GM20431 (cell line): ENCODE measurements around the gene ASTN2.

ENCODE experiments used
- in situ Hi-C: fragments of 300-500 bp; cut with MseI, MboI; formaldehyde crosslinking; loops from one replicate; pipeline ENCODE4 v1.15.0; 2020; ENCODE audit warnings: low sequenced_read_pairs; ENCODE audit not compliant: unreplicated experiment

The ASTN2 gene

DNA sequence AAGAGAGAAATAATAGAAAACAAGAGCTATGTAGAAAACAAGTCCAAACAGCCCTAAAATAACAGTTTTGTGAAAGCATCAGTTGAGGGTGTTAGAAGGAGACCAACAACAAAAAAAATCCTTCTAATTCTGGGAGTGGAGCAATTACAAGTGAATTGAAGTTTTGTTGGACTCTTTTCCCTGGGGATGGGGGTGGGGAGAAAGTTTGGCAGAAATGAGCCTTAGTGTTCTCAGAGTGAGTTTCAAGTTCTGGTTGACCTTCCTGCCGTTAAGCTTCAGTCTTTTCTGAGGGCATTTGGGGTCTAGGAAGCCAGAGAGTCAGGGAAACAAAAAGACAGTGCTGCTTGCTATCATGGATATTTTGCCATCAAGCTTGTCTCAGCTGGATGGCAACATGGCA is 834.0 kb downstream of the ASTN2 start:
- in situ Hi-C loops, result no loop called here

GRCh38 chr9:116576386-116576785 is 838.5 kb downstream of the ASTN2 start:
- in situ Hi-C loops, result no loop called here

DNA sequence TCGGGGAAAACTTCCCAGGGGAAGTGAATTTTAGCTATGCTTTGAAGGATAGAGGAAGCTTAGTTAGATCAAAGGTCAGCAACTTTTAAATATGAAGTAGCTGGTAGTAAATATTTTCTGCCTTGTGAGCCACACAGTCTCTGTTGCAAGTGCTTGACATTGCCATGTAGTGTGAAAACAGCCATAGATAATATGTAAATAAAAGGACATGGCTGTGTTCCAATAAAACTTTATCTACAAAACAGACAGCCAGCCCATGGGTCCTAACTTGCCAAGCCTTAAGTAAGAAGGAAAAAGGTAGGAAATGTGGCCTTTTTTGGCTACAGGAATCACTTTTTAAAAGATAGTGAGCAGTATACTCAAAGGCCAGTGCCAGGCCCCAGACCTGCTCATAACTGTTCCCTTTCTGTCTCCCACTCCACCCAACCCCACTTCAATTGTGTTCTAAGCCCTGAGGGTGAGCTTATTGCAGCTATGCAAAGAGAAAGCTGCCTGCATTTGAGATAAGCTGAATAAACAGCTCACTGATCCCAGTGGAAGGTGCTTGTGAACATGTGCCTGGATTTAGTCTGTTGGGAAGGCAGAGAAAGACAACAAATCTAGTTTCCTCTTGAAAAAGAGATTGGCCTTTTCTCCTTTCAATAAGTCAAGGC is 840.7 kb downstream of the ASTN2 start:
- in situ Hi-C loops, result no loop called here

DNA sequence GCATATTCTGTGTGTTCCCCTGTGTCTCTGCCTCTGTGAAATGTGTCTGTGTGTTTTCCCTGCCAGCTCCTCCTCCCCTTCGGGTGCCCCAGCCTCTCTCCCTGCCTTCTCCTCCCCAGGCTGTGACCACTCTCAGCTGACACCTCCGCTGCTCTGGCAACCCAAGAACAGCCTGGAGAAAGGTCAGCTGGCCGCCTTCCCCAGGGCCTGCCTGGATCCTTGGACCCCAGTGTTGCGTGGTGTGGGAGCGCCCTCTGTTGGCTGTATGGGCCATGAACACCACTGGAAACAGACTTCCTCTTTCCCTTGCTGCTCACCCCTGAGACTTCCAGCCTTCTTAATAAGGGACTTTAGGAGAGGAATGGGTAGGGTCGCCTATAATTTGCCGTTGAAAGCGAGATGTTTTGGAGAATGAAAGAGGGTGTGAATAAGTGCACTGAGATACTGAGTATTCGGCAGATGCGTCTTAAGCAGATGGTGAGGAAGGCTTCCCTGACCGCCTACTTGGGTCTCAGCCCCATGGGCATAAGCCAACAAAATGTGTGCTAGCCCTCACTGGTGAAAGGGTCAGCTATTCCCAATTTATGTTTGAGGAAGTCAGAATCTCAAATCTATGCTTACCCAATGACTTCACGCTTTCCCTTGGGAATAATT is 842.6 kb downstream of the ASTN2 start:
- in situ Hi-C loops, result no loop called here

DNA sequence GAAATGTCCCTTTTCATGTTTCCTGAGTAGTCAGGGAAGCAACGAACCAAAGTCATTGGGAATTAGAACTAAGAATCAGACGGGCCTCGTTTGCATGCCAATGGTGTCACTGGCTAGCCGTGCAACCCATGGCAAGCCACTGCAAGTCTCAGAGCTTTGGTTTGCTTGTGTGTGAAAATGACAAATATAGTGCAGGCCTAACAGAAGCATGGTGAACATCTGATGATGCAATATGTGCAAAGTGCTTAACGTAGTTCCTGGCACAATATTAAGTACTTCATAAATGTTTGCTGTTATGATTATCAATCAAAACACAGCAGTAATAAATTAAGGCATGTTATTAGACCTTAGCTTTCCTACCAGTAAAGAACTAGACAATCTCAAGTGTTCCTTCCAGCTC is 845.7 kb downstream of the ASTN2 start:
- in situ Hi-C loops, result no loop called here

GRCh38 chr9:116566677-116567488 is 848.0 kb downstream of the ASTN2 start:
- in situ Hi-C loops, result no loop called here

DNA sequence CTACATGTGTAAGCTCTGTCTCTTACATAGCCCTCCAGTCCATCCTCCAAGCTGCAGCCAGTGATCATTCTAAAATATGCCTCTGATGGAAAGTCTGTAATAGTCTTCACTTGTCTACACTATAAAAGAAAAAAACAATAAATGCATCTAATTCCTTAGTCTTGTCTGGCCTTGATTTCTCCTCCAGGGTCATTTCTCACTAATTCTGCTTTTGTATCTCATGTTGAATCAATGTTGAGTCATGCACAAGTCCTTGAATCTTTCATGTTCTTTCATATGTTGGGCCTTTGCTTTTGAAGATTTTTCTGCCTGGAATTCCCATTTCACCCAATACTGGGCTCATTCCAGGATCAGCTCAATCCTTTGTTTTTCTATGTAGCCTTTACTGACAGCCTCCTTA is 848.9 kb downstream of the ASTN2 start:
- in situ Hi-C loops, result no loop called here

DNA sequence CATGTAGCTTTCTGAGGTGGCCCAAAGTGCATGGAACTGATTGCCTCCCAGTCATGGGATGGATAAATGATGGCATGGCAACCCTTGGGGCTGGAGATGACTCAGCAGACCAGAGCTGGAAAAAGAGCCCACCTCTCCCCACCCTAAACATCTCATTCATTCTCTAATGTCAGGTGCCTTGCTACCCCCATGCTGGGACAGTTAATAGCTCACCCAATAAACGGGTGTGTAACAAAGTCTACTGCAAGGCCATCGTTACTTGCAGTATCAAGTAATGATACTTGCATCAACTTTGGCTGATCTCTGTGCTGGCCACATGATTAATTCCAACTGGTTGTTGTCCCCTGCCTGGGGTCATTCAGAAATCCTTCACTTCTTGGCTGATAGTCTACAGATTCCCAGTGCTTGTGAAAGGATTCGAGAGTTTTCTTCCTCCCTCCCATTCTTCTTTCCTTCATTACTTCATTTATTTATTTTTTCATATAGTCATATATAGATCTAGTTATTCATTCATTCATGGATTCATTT is 850.5 kb downstream of the ASTN2 start:
- in situ Hi-C loops, result no loop called here

DNA sequence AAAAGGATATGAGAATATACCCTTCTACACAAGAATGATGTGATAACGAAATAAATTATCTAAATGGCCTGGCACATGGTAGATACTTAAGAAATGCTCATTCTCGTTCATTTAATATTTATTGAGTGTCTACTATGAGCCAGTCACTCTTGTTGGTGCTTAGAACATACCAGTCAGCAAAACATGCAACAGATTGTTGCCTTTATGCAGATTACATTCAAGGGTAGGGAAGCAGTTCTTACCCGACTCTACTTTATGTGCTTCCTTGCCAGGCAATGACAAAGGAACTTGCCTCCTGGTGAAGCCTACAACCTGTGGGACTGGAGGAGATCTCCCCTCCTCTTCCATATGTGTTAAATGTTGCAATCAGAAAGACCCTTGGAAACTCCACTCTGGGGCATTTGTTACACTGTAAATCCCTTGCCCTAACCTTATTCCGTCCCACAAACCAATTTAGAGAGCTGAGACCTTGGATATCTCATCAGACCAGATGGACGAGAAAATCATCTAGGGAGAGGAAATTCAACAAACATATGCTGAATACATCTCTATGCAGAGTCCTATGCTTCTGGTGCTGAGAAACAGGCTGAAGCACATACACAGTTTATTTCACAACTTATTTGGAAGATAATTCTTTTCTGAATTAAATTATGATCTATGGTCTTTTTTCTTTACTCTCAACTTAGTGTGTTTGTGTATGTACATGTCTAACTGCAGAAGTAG is 855.9 kb downstream of the ASTN2 start:
- in situ Hi-C loops, result no loop called here

DNA sequence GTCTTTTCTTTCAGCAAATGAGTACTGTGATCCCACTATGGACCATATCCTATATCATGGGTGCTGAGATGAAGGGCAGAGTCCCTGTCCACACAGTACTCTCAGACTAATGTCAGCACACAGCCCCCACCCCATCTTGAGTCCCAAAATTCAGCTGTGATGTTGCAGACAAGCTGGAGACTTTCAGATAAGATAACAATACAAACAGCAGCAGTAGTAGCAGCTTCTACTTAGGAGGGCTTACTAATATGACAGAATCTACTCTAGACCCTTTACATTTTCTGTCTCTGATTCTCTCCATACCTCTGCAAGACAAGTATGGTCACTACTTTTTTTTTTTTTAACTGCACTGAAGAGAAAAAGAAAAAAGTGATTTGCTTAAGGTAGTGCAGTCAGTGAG is 856.8 kb downstream of the ASTN2 start:
- in situ Hi-C loops, result no loop called here

GRCh38 chr9:116555556-116556155 is 859.2 kb downstream of the ASTN2 start:
- in situ Hi-C loops, result no loop called here

GRCh38 chr9:116555119-116555518 is 859.7 kb downstream of the ASTN2 start:
- in situ Hi-C loops, result no loop called here

DNA sequence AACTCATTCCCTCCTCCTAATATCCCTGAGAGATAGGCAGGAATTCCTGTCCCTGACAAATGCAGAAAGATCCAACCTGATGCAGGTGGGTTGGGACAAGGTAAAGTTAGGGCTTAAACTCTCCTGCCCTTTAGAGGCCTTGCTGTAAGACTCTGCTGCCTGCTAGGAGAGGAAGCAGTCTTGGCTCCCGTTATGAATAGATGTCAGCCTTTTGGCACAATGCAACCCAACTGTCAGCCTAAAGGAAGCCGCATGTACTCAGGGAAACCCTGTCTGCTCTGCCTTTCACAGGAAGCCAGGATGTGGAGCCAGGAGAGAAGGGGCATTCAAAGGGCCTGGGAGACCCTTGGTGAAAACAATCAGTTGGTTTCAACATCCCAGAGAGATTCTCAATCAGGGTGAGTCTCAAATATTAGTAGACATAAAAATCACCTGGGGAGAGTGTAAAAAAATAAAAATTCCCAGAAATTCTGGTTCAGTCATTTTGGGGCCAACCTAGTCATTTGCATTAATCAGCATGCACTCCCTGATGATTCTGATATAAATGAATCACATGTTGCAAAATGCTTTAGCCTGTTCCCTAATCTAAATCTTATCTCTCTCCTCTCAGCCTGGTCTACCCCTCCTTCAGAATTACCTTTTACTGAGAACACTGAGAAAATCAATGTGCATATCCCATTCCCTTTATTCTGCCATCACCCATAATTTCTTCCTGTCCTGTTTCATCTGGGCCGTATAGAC is 864.0 kb downstream of the ASTN2 start:
- in situ Hi-C loops, result no loop called here

DNA sequence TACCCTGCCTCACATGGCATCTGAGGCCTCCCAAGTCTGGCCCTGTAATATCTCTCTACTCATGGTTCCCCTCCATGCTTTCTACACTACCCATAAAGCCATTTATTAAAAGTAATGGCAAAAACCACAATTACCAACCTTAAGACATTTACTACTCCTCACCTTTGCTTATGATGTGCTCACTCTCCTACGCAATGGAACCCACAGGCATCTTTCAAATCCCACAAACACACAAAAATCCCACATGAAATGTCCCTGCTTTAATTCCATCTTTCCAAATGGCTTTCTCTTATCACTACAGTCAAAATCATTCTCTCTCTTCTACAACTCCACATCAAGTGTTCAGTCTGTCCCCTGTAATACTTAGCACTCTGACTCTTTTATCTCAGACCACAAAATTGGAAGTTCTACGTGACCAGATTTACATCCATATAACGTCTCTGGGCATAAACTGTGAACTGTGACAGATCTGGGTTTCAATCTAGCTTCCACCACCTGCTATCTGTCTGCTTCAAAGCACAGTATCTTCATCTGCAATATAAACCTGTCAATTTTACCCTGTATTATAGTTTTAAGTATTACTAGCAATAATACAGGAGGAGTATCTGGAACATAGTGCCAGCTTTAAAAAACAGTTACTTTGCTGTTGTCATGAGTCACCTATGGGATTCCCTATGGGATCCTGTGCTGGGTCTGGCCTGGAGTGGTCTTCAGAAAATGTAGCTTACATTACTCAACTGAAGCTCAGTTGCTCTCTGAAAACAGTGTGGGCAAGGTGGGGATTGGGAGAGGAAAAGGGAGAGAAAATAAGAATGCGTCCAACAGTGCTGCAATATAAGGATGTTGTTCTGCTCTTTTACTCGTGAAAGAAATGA is 864.8 kb downstream of the ASTN2 start:
- in situ Hi-C loops, result no loop called here

DNA sequence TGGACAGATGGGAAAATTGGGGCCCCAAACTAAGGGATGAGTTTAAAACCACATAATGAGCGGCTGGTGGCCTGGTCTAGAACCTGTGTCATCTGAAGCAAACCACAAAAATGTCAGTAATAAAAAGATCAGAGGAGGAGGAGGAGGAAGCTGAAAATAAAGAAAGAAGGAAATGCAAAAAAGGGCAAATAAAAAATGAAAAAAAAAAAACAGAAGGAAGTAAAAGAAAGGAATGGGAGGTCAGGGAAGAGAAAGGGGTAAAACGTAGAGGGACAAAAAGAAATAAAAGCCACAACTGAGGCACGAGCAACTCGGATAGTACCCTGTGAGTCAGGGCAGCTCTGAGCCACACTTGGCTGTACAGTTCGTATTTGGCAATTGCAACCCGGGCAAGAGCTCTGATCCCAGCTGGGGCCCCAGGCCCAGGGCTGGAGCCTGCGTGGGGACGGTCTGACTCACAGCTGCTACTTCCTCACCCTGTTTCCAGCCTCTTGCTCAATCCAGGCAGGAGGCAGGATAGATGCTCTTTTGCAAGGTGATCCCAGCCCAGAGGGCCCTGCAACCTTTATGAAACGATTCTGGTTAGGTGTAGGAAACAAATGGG is 865.7 kb downstream of the ASTN2 start:
- in situ Hi-C loops, result no loop called here

DNA sequence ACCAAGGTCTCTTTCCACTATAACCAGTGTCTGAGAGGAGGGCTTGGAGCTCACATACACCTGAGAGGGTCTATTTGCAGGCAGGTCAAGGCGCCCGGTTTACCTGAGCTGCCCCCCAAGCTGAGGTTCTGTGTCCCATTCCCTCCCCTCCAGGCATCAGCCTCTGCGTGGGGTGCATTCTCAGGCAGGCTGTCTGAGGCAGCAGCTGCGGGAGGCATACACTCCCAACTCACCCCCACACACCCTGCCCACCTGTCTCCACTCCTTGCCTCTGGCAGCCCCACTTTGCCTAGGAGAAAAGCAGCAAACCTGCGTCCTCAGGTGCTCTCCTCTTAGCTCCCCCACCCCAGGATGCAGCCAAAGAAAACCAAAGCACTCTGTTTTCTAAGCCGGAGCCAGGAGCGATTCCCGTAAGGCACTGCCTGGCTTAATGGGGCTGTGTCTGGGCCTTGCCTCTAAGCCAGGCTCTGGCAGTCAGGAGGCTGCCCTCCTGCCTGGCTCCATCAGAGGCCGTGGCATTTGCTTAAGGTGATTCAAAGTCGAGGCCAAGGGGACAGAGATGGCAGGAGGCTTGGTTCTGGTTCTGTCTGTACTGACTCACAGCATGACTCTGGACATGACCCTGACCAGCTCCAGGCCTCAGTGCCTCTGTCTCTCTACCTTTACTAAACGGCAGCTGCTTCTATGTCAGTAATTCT is 867.0 kb downstream of the ASTN2 start:
- in situ Hi-C loops, result no loop called here
